HG02642 (cell line): Measurements from ENCODE around the gene TRIM24.

ENCODE experiments used
- ATAC-seq: cut with Tn5 transposase; IDR thresholded peaks from one replicate; pipeline ENCODE4 v1.9.1; 2021; ENCODE audit warnings: mild to moderate bottlenecking; ENCODE audit not compliant: unreplicated experiment, poor library complexity

TRIM24 gene

DNA sequence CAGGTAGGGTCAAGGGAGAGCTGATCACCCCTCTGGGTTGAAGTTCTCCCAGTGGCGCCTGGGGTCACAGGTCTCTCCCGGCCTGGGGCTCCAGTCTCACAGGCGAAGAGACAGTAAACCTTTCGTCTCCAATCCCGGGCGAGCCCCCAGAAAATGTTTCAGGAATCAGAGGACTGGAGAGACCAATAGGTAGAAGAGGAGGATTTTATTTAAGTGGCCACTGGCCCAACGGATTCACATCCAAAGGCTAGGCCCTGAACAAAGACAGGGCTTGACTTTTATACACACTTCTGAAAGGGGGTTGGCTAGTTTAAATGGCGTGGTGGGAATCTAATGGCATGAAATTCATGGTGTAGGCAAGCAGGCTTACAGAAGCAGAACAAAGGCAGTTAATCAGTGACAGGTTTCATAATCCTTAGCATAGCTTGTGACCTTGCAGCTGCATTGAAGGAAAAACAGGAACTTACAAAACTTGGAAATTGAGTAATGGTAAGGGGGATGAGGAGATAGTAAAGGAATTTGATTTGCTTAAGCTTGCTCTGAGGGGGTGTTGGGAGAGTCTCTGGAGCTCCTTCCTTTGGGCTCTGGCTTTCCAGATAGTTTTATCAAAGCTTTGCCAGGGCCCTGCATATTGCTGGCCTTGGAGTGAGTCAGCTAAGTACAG is 105.5 kb downstream of the TRIM24 start:
- ATAC-seq = no peak

DNA sequence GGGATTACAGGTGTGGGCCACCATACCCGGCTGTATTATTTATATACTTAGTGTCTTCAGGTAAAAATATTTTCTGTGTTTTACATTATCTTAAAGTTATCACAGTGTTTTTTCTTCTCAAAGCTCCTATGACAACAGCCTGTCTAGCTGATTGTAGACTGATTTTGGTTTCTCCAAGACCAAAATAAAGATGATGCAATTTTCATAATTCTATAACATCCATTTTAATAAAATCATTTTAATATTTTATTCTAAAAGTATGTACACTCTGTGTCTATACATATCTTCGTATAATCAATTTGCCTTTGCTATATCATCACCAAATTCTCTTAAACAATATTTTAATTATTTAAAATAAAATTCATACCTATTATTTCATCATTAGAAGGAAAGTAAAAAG is 108.6 kb downstream of the TRIM24 start:
- ATAC-seq = no peak

DNA sequence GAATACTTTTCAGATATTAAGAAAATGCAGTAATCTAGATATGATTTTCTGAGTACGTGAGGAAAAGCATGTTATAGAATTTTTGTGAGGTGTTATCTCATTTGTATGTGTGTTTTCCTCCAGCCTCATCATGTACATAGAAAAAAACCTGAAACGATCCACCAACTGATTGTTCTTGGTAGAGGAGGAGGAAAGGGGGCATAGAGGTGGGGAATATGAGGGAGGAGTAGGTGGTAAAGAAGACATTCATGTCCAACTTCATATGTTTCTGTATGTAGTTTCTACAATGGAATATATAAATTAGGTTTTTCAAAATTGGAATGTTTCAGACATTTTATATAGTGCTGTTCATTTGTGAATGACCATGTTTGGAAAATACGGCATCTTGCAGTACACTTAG is 109.4 kb downstream of the TRIM24 start:
- no peak for ATAC-seq

DNA sequence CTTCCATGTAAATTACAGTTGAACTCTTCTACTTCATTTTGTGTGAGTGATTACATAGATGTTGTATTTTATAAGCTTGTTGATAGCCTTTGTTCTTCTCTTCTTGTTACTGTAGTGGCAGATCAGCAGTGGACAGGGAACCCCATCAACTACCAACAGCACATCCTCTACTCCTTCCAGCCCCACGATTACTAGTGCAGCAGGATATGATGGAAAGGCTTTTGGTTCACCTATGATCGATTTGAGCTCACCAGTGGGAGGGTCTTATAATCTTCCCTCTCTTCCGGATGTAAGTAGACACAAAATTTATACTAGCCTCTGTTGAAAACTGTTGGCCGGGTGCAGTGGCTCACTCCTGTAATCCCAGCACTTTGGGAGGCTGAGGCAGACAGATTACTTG is 110.7 kb downstream of the TRIM24 start:
- ATAC-seq = no peak

DNA sequence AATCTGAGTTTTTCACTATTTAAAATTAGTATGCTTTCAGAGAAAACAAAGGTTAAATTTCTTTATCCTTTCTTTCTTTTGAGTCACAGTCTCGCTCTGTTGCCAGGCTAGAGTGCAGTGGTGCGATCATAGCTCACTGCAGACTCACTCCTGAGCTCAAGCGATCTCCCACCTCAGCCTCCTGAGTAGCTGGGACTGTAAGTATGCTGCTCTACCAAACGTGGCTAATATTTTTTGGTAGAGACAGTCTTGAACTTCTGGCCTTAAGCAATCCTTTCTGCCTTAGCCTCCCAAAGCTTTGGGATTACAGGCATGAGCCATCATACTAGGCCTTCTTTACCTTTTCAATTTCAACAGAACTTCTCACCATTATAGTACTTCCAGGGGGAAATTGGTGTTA is 113.7 kb downstream of the TRIM24 start:
- no peak for ATAC-seq

DNA sequence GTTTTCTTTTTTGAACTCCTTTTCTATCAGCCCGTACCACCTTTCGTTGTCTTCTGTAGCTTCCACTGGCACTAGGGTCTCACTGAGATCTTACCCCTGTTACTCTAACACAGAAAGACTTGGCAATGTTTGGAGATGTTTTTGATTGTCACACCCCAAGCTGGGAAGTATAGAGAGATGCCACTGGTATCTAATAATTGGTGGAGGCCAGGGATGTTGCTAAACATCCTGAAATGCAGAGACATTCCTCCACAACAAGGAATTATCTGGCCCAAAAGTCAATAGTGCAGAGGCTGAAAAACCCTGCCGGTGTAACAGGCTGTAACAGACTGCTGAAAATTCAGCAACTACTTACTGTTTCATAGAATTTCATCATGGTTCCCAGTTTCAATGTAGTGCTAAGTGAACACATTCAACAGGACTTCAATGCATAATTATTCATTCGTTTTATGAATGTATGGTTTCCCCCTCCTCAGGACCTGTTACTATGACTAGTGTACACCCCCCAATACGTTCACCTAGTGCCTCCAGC is 115.9 kb downstream of the TRIM24 start:
- no peak for ATAC-seq

DNA sequence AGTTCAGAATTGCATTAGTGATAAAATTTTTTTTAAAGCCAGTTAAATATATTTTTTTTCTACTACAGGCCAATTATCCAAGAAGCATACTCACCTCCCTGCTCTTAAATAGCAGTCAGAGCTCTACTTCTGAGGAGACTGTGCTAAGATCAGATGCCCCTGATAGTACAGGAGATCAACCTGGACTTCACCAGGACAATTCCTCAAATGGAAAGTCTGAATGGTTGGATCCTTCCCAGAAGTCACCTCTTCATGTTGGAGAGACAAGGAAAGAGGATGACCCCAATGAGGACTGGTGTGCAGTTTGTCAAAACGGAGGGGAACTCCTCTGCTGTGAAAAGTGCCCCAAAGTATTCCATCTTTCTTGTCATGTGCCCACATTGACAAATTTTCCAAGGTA is 119.1 kb downstream of the TRIM24 start:
- no peak for ATAC-seq

DNA sequence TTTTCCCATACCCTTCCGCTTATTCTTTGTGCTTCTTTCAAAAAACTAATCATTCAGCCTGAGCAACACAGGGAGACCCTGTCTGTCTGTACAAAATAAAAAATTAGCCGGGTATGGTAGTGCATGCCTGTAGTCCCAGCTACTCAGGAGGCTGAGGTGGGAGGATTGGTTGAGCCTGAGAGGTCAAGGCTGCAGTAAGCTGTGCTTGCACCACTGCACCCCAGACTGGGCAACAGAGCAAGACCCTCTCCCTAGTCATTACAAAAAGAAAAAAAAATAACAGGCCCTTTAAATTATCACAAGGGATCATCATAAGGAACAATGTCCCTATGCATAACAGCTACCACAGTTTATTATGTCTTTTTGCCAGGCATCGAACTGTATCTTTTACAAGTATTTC is 119.6 kb downstream of the TRIM24 start:
- ATAC-seq = no peak

DNA sequence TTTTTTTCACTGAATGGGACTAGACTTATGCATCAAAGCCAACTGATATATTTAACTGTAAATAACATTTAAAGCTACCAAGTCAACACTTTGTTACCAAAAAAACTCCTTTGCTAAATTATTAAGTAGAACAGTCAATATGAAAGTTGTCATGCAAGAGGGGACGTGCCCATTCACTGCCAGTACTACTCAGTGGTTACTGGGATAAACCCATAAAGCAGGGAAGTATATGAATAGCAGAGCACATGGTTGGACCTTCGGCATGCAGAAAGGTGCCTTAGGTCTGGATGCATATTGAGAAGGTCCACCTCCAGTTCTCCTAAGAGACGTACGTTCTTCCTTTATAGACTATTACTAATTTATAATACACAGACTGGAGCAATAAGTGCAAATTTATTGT is 121.0 kb downstream of the TRIM24 start:
- ATAC-seq = no peak

DNA sequence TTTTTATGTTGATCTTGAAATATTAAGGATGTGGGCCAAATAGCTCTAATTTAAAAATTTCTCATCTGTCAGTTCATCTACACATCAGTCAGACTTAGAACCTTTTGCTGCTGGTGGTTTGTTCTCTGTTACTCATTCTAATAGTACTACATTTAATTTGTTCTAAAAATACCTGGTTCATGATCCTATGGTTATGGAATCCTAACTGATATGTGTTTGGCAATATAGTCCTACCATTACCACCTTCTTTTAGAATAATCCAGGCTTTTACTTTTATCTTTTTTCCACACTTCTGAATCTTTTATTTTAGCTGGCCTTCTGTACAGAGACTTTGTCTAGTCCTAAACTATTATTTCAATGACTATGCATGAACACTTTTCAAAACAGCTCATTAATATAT is 124.2 kb downstream of the TRIM24 start:
- no peak for ATAC-seq

DNA sequence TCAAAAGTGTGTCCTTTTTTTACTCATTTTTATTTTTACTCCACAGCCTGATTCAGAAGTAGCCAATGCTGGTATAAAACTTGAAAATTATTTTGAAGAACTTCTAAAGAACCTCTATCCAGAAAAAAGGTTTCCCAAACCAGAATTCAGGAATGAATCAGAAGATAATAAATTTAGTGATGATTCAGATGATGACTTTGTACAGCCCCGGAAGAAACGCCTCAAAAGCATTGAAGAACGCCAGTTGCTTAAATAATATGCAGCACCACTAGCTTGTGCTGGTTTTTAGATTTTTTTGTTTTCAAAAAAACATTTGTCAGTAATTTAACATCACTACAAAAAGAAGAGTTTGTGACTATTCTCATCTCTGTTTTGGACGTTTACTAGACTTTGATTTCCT is 124.6 kb downstream of the TRIM24 start:
- no peak for ATAC-seq

DNA sequence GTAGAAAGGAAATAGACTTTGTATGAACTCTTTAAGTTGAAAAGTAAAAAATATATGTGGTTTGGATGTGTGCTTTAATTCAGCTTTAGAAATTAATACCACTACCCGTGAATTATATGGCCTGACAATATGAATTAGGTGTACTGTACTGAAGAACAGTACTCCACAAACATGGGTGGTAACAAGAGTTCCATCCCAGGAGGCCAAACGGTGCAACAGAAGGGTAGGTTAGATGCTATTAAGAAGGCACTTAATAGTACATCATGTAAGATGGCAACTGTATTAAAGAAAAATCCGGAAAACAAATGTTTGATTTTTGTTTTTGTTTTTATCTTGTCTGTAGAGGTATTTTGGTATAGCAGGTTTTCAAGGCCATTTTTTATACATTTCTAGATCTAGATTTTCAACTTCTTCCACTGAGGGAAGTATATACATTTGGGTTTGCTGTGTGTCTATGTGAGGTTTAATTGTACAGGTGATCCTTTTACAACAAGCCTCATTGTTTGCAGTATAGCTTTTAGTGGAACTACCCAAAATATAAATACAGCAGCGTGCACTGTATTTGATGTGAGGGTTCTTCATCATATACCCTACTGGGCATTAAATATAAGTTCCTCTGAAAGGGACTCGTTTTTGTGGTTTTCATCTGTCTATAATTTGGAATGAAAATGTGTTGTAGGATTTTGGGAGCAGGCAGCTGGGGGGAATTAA is 125.4 kb downstream of the TRIM24 start:
- ATAC-seq = no peak

DNA sequence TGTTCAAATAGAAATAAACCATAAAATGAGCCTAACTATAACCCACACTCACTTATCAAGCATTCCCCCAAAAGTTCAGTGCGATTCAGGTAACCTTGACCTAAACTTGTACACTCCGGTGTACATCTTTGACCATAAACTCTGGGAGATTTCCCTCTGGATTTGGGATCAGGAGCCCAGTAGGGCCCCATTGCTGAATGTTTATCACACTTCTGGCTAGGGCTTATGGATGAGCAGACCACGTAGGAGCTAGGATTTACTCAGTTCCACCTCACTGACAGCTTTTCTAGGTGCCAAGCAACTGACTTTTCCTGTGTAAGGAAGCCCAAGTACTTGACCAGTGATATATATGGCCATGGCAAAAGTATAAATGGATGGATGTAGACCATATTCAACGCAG is 127.4 kb downstream of the TRIM24 start:
- ATAC-seq = no peak

DNA sequence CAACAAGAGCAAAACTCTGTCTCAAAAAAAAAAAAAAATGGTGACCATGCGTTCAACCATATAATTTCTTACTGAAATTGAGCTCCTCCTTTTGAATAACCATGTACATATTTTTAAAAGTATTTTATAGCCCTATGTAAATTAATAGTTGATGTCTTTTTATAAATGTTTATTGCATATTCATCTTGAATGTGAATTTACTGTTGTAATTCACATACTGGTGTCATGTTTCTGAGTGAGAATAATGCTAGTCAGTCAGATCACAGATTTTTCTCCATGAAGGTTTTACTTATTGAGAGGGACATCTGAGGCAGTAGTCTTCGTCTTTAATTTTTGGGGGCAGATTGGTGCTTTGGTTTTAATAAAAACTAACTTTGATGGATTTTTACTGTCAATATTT is 128.9 kb downstream of the TRIM24 start:
- ATAC-seq = no peak

DNA sequence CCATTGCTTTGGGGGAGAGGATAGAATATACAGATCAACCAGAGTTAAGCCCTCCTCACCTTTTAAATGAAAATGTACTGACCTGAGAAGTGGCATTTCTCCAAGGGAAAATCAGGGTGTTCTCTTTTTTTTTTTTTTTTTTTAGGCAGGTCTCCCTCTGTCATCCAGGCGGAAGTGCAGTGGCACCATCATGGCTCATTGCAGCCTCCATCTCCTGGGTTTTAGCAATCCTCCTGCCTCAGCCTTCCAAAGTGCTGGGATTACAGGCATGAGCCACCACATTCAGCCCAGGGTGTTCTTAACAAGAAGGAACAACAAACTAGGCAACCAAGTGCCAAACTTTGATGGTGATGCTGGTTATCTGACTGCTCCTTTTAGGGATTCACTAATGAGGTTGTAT is 130.1 kb downstream of the TRIM24 start:
- no peak for ATAC-seq

DNA sequence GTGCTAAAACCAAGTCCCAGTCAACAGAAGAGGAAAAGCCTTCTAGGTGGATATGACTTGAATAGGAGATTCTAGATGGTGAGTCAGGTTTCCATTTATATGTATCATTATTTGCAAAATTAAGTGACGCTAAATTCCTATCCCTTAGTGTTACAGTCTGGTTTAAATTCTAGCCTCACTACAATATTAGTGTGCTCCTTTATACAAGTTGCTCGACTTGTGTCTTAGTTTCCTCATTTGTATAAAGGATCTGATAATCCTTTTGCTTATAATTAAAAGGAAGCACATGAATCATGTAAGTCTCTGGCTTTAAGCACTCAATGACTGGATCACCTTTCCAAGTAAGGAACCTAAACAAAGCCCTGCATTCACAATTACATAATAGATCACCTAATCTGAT is 135.4 kb downstream of the TRIM24 start:
- no peak for ATAC-seq

DNA sequence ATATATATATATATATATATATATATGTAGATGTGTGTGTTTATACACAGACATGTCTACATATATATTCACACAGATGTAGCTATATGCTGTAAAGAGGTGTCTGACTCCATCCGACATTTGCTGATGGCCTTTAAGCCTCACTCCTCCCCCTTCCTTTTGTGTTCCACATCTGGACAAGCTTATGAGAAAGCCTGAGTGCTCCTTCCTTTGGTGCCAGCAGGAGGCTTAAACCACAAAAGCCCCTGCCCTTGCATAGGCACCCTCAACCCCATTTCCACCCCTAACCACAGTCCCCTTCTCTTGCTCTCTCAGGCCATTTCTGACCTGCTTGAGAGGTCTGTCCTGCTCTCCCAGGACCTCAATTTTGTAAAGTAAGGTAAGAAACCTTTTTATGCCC is 142.4 kb downstream of the TRIM24 start:
- ATAC-seq = no peak

DNA sequence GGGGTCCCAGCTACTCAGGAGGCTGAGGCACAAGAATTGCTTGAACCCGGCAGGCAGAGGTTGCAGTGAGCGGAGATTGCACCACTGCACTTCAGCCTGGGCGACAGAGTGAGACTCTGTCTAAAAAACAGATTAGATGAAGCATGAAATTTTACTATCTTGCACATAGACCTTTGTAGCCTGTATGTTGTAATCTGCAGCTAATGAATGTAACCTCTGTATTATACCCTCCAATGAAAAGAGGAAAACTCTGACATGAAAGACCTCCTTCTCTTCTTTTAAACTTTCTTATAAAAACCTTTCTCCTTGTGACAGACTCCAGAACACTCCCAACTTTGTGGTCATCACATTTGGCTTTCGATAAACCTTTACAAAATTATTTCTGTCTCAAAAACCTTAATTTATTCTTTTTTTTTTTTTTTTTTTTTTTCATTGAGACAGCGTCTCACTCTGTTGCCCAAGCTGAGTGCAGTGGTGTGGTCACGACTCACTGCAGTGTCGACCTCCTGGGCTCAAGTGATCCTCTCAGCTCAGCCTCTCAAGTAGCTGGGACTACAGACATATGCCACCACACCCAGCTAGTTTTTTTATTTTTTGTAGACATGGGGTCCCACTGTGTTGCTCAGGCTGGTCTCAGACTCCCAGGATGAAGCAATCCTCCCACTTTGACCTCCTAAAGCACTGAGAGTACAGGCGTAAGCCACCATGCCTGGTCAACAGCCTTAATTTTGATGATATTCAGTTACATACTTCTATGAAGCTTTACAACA is 143.7 kb downstream of the TRIM24 start:
- ATAC-seq = no peak

DNA sequence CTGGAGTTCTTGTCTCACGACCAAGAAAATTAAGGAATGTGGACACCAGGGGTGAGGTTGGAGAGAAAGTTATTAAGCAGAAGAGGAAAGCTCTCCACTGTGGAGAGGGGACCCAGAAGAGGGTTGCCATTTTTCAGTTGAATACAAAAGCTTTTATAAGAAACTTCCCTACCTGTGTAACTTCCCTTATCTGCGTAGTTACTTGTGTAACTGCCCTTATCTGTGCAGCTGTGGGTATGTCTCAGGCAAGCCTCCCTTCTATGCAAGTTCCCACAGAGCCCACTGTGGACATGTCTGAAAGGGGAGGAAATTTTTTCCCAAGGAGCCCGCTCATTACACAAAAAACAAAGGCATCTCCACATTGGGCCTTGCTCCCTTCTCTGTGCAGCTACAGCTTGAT is 146.2 kb downstream of the TRIM24 start:
- ATAC-seq = no peak

DNA sequence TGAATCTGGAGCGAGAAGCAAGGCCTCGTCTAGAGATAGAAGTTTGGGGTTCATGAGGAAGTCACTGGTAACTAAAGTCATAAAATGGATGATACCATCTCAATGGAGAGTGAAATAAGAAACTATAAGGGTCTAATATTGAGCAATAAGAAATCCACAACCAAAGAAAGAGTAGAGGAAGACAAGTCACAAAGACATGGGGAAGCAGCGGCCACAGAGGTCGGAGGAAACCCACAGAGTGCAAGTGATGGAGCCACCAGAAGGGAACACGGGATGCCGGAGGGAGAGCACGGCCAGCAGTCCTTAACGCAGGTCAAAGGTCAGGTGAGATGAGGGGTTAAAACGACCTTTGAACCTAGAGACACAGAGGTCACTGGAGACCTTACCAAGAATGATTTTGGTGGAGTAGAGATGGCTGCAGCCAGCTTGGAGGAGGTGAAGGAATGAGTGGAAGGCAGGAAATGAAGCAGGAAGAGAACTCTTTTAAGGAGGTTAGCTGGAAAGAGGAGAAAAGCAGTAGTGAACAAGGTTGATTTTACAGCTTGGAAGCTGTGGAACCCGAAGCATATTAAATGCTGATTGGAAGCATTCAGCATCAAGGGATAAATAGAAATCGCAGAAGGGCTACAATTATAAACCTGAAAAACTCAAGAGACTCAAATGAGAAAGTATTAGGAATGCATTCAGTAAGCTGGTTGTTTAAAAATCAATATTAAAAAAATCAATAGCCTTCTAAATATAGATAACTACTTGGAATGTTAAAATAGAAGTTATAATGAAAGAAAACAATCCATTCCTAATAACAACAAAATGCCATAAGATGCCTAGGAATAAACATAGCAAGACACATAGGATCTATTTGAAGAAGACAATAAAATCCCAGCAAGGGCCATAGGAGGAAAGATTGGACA is 147.4 kb downstream of the TRIM24 start:
- no peak for ATAC-seq
